WTC11 (cell line): ENCODE data around the gene MALSU1.

Experiments used
- ATF1 ChIP-seq: sonication (generic); formaldehyde crosslinking; IDR thresholded peaks from 2 replicates; pipeline ENCODE4 v1.8.1; 2023; ENCODE audit warnings: mild to moderate bottlenecking, moderate library complexity, missing genetic modification reagents
- CREB1 ChIP-seq: sonication (generic); formaldehyde crosslinking; IDR thresholded peaks from 2 replicates; pipeline ENCODE4 v1.8.0; 2023; ENCODE audit warnings: mild to moderate bottlenecking, missing genetic modification reagents
- ETV6 ChIP-seq: sonication (generic); formaldehyde crosslinking; IDR thresholded peaks from 2 replicates; pipeline ENCODE4 v1.8.1; 2022; ENCODE audit warnings: mild to moderate bottlenecking, missing genetic modification reagents
- IRF2 ChIP-seq: sonication (generic); formaldehyde crosslinking; IDR thresholded peaks from 2 replicates; pipeline ENCODE4 v1.8.0; 2022; ENCODE audit warnings: low read depth, missing genetic modification reagents, borderline replicate concordance
- NFYB ChIP-seq: sonication (generic); formaldehyde crosslinking; conservative IDR thresholded peaks from 2 replicates; pipeline ENCODE4 v1.8.0; 2022; ENCODE audit warnings: low read depth, missing genetic modification reagents
- RELA ChIP-seq: sonication (generic); formaldehyde crosslinking; IDR thresholded peaks from 2 replicates; pipeline ENCODE4 v1.8.1; 2022; ENCODE audit warnings: missing genetic modification reagents, mild to moderate bottlenecking, borderline replicate concordance
- ZNF121 ChIP-seq: sonication (generic); formaldehyde crosslinking; IDR thresholded peaks from 2 replicates; pipeline ENCODE4 v1.8.0; 2023; ENCODE audit warnings: missing genetic modification reagents
- ZNF263 ChIP-seq: sonication (generic); formaldehyde crosslinking; IDR thresholded peaks from 2 replicates; pipeline ENCODE4 v1.8.1; 2022; ENCODE audit warnings: low read depth, mild to moderate bottlenecking, moderate library complexity, missing genetic modification reagents
- TF ChIP-seq, protein P1 (sequence below): sonication (generic); formaldehyde crosslinking; IDR thresholded peaks from 2 replicates; pipeline ENCODE4 v1.8.0; 2022; ENCODE audit warnings: mild to moderate bottlenecking, missing genetic modification reagents
- TF ChIP-seq, protein P2 (sequence below): sonication (generic); formaldehyde crosslinking; IDR thresholded peaks from 2 replicates; pipeline ENCODE4 v1.8.0; 2023; ENCODE audit warnings: missing genetic modification reagents
- TF ChIP-seq, protein P3 (sequence below): sonication (generic); formaldehyde crosslinking; conservative IDR thresholded peaks from 2 replicates; pipeline ENCODE4 v1.8.1; 2022; ENCODE audit warnings: mild to moderate bottlenecking, missing genetic modification reagents
- TF ChIP-seq, protein P4 (sequence below): fragments of 200-600 bp; IDR thresholded peaks from 2 replicates; pipeline ENCODE4 v1.8.0; 2022; ENCODE audit warnings: antibody characterized with exemption
- TF ChIP-seq, protein P5 (sequence below): sonication (generic); formaldehyde crosslinking; IDR thresholded peaks from 2 replicates; pipeline ENCODE4 v1.8.1; 2023; ENCODE audit warnings: mild to moderate bottlenecking, missing genetic modification reagents, moderate library complexity
- TF ChIP-seq, protein P6 (sequence below): sonication (generic); formaldehyde crosslinking; IDR thresholded peaks from 2 replicates; pipeline ENCODE4 v1.8.0; 2022; ENCODE audit warnings: mild to moderate bottlenecking, missing genetic modification reagents

DNA sequence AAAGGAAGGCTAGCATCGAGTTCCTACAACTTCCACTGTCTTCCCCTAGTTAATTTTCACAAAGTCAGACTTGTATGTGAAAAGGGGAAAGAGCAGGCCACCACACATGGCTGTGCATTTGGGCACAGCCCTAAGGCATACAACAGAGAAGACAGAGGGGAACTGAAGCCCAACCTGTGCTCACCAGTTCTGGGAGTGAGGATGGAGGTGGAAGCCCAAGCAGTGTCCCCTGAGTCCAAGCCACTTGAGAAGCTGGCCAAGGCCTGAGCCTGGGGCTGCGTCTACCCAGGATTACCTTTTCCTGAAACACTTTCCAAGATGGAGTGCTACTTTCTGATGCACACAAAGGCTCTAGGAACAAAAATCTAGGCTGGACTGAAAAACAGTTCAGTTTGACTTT lies 32.2 kb upstream of the MALSU1 start:
- TF ChIP-seq, protein P1, sequence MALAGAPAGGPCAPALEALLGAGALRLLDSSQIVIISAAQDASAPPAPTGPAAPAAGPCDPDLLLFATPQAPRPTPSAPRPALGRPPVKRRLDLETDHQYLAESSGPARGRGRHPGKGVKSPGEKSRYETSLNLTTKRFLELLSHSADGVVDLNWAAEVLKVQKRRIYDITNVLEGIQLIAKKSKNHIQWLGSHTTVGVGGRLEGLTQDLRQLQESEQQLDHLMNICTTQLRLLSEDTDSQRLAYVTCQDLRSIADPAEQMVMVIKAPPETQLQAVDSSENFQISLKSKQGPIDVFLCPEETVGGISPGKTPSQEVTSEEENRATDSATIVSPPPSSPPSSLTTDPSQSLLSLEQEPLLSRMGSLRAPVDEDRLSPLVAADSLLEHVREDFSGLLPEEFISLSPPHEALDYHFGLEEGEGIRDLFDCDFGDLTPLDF (CRISPR knock-in tag): no peak
- TF ChIP-seq, protein P2, sequence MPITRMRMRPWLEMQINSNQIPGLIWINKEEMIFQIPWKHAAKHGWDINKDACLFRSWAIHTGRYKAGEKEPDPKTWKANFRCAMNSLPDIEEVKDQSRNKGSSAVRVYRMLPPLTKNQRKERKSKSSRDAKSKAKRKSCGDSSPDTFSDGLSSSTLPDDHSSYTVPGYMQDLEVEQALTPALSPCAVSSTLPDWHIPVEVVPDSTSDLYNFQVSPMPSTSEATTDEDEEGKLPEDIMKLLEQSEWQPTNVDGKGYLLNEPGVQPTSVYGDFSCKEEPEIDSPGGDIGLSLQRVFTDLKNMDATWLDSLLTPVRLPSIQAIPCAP (CRISPR knock-in tag): no peak
- TF ChIP-seq, protein P3, sequence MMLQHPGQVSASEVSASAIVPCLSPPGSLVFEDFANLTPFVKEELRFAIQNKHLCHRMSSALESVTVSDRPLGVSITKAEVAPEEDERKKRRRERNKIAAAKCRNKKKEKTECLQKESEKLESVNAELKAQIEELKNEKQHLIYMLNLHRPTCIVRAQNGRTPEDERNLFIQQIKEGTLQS (CRISPR knock-in tag): no peak
- TF ChIP-seq, protein P4, sequence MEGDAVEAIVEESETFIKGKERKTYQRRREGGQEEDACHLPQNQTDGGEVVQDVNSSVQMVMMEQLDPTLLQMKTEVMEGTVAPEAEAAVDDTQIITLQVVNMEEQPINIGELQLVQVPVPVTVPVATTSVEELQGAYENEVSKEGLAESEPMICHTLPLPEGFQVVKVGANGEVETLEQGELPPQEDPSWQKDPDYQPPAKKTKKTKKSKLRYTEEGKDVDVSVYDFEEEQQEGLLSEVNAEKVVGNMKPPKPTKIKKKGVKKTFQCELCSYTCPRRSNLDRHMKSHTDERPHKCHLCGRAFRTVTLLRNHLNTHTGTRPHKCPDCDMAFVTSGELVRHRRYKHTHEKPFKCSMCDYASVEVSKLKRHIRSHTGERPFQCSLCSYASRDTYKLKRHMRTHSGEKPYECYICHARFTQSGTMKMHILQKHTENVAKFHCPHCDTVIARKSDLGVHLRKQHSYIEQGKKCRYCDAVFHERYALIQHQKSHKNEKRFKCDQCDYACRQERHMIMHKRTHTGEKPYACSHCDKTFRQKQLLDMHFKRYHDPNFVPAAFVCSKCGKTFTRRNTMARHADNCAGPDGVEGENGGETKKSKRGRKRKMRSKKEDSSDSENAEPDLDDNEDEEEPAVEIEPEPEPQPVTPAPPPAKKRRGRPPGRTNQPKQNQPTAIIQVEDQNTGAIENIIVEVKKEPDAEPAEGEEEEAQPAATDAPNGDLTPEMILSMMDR: no peak
- no peak for TF ChIP-seq CREB1
- TF ChIP-seq ZNF121: no peak
- no peak for TF ChIP-seq ETV6 (CRISPR knock-in tag)
- TF ChIP-seq, protein P5, sequence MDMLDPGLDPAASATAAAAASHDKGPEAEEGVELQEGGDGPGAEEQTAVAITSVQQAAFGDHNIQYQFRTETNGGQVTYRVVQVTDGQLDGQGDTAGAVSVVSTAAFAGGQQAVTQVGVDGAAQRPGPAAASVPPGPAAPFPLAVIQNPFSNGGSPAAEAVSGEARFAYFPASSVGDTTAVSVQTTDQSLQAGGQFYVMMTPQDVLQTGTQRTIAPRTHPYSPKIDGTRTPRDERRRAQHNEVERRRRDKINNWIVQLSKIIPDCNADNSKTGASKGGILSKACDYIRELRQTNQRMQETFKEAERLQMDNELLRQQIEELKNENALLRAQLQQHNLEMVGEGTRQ: no peak
- no peak for TF ChIP-seq ATF1 (CRISPR knock-in tag)
- no peak for TF ChIP-seq NFYB (CRISPR knock-in tag)
- no peak for TF ChIP-seq ZNF263
- TF ChIP-seq RELA (CRISPR knock-in tag): no peak
- TF ChIP-seq IRF2 (CRISPR knock-in tag): no peak
- TF ChIP-seq, protein P6, sequence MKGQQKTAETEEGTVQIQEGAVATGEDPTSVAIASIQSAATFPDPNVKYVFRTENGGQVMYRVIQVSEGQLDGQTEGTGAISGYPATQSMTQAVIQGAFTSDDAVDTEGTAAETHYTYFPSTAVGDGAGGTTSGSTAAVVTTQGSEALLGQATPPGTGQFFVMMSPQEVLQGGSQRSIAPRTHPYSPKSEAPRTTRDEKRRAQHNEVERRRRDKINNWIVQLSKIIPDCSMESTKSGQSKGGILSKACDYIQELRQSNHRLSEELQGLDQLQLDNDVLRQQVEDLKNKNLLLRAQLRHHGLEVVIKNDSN (CRISPR knock-in tag): no peak
